ENCODE results near the gene ZCCHC18. TPM values are rescaled to one million over a fixed set of nuclear protein-coding genes. Genes with fewer than 3 reads are reported as not detected.

The ZCCHC18 gene
- total RNA-seq, 1 experiment from 2014 or later: 0.62 TPM

DNA sequence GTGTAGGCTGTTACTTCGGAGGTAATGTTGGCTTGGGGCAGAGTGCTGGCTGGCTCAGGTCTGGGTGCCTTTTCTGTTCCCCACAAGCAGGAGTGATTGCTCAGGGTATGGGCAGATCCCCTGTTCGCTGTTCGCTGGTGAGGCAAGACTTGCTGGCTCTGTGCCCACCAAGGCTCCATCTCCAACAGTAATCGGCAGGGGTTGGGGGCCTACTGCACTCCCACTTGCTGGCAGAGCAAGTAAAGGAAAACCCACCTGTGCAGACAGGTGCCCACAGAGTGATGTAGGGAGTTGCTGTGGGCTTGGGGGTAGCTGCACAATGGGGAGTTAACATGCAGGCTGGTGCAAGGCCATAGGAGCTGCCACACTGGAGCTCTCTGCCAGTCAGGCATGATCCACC, 28.3 kb upstream of the ZCCHC18 start:
- TF ChIP-seq, protein P1, sequence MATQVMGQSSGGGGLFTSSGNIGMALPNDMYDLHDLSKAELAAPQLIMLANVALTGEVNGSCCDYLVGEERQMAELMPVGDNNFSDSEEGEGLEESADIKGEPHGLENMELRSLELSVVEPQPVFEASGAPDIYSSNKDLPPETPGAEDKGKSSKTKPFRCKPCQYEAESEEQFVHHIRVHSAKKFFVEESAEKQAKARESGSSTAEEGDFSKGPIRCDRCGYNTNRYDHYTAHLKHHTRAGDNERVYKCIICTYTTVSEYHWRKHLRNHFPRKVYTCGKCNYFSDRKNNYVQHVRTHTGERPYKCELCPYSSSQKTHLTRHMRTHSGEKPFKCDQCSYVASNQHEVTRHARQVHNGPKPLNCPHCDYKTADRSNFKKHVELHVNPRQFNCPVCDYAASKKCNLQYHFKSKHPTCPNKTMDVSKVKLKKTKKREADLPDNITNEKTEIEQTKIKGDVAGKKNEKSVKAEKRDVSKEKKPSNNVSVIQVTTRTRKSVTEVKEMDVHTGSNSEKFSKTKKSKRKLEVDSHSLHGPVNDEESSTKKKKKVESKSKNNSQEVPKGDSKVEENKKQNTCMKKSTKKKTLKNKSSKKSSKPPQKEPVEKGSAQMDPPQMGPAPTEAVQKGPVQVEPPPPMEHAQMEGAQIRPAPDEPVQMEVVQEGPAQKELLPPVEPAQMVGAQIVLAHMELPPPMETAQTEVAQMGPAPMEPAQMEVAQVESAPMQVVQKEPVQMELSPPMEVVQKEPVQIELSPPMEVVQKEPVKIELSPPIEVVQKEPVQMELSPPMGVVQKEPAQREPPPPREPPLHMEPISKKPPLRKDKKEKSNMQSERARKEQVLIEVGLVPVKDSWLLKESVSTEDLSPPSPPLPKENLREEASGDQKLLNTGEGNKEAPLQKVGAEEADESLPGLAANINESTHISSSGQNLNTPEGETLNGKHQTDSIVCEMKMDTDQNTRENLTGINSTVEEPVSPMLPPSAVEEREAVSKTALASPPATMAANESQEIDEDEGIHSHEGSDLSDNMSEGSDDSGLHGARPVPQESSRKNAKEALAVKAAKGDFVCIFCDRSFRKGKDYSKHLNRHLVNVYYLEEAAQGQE (IDR thresholded peaks at IDR 0.05; ENCODE audit: insufficient read depth in 1 of 2, low read depth in 2 of 2, low read length in 1 of 2): no peak
- TF ChIP-seq POLR2AphosphoS5 (IDR thresholded peaks at IDR 0.05; ENCODE audit: low read depth, low read length): no peak
- no peak for TF ChIP-seq CTCF (IDR thresholded peaks at IDR 0.05)
- no peak for TF ChIP-seq TCF7L2 (IDR thresholded peaks at IDR 0.05; ENCODE audit: low read depth, low read length)
- TF ChIP-seq SIN3A (IDR thresholded peaks at IDR 0.05; ENCODE audit: borderline replicate concordance, insufficient read depth, low read depth, low read length): no peak
- Histone ChIP-seq H3K27me3 (ENCODE audit: control insufficient read depth, insufficient read depth, low read length) (peaks cover 2% of the 10 kb centered on the region; the same call in 1 of the 2 replicates), H3K4me3 (ENCODE audit: low read depth in 2 of 2, low read length in 2 of 2) (no peak overlapping the region), H3K4me1 (ENCODE audit: control insufficient read depth, insufficient read depth, low read length) (no peaks in the 10 kb centered on the region), H3K27ac (ENCODE audit: low read length) (no peak overlapping the region), H3K36me3 (ENCODE audit: control insufficient read depth, insufficient read depth, low read length) (no peaks in the 10 kb centered on the region), H3K9me3 (ENCODE audit: control insufficient read depth, insufficient read depth, low read depth, low read length) (no peaks in the 10 kb centered on the region)
- ChIA-PET POLR2A (no interaction called here), CTCF (no interaction called here)
- DNase-seq (ENCODE audit: low read depth, low spot score): no peak
- in situ Hi-C loops (cut with HindIII; ENCODE audit: low pct_unique_long_range_greater_than_20kb, low sequenced_read_pairs) (no loop called here), intact Hi-C loops (cut with micrococcal nuclease; ENCODE audit: unreplicated experiment) (no loop called here)
- ATAC-seq: no peak
- BruUV-seq (replicated peaks): no TSS peak

DNA sequence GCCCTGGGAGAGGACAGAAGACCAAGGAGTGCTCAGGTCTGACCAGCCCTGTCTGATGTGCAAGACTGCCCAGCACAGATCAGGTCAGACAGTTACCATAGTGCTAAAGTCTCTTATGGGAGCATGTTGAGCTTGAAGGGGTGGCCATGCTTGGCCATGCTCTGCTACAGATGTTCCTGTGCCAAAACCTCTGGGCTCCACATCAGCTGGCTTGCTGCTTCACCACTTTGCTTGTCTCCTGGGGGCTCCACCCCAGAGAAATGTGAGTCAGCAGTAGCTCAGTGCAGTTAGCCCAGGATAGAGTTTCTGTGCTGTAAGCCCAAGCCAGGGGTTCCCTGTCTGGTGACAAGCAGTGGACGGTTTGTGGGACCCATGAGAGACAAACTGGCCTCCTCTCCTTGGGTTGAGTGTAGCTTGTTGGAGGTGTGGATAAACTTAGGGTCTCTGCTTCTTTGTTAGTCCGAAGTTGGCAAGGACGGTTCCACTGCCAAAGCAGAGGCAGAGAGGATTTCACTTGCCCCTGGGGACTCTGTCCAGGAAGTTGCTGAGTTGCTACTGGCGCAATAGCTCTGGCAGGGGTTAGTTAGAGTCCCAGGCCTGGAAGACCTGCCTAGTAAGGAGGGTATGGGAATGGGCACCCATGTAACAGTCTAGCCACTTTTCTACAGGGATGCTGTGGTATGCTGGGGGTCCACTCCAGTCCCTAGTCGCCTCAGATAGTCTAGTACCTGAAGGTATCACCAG, 27.6 kb upstream of the ZCCHC18 start:
- Histone ChIP-seq H3K36me3 (ENCODE audit: control insufficient read depth, insufficient read depth, low read length) (no peaks in the 10 kb centered on the region), H3K9me3 (ENCODE audit: control insufficient read depth, insufficient read depth, low read depth, low read length) (no peaks in the 10 kb centered on the region), H3K27me3 (ENCODE audit: control insufficient read depth, insufficient read depth, low read length) (peaks cover 2% of the 10 kb centered on the region; the same call in 1 of the 2 replicates), H3K27ac (ENCODE audit: low read length) (no peak overlapping the region), H3K4me3 (ENCODE audit: low read depth in 2 of 2, low read length in 2 of 2) (no peak overlapping the region), H3K4me1 (ENCODE audit: control insufficient read depth, insufficient read depth, low read length) (no peaks in the 10 kb centered on the region)
- intact Hi-C loops (cut with micrococcal nuclease; ENCODE audit: unreplicated experiment) (no loop called here), in situ Hi-C loops (cut with HindIII; ENCODE audit: low pct_unique_long_range_greater_than_20kb, low sequenced_read_pairs) (no loop called here)
- POLR2A ChIA-PET: no interaction called here
- CTCF ChIA-PET: no interaction called here
- DNase-seq (ENCODE audit: low read depth, low spot score): no peak
- no TSS peak for BruUV-seq (replicated peaks)
- TF ChIP-seq POLR2AphosphoS5 (IDR thresholded peaks at IDR 0.05; ENCODE audit: low read depth, low read length) (no peak), SIN3A (IDR thresholded peaks at IDR 0.05; ENCODE audit: borderline replicate concordance, insufficient read depth, low read depth, low read length) (no peak), CTCF (IDR thresholded peaks at IDR 0.05) (no peak), TCF7L2 (IDR thresholded peaks at IDR 0.05; ENCODE audit: low read depth, low read length) (no peak)
- TF ChIP-seq, protein P1 (IDR thresholded peaks at IDR 0.05; ENCODE audit: insufficient read depth in 1 of 2, low read depth in 2 of 2, low read length in 1 of 2): no peak
- no peak for ATAC-seq

Measured in Panc1 (cell line).